Limb (tissue), 2 donors: Measurements from ENCODE around the gene HES5.
"Not testable (repeated sequence)": the region's sequence is repeated elsewhere in the genome, so short reads cannot be mapped to it uniquely, and the experiment has no call there.

Experiments used
- DNase-seq, 2 donors: peaks; one replicate each; pipeline ENCODE4 v3.0.0-alpha.2; 2016; ENCODE audit errors: extremely low spot score in 2 of 2

The HES5 gene, protein sequence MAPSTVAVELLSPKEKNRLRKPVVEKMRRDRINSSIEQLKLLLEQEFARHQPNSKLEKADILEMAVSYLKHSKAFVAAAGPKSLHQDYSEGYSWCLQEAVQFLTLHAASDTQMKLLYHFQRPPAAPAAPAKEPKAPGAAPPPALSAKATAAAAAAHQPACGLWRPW

DNA sequence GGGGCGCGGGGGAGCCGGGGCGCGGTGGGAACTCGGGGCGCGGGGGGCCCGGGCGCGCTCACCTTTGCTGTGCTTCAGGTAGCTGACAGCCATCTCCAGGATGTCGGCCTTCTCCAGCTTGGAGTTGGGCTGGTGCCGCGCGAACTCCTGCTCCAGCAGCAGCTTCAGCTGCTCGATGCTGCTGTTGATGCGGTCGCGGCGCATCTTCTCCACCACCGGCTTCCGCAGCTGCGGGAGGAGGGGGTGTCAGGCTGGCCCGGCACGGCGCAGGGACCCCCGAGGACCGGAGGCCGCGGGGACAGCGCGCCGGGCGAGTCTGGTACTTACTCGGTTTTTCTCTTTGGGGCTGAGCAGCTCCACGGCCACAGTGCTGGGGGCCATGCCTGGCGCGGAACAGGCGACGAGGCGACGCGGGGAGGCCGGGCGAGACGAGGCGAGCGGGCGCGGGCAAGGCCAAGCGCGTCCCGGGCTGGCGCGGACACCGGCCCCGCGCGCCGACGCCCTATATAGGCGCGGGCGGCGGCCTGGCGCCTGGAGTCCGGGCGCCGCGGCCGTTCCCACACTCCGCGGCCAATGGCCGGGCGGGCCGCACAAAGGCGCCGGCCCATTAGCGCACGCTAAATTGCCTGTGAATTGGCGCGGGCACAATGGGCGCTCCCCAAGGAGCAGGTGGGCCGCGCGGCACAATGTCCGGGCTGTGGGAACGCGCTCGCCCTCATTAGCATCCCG lies at the start of gene HES5:
TSS of gene HES5 (minus strand) at position 480 of the 729 bp plus-strand sequence. CDS start at position 381, 99 bp downstream.
- peak in 1 of 2 donors; percentile 73 for DNase-seq

DNA sequence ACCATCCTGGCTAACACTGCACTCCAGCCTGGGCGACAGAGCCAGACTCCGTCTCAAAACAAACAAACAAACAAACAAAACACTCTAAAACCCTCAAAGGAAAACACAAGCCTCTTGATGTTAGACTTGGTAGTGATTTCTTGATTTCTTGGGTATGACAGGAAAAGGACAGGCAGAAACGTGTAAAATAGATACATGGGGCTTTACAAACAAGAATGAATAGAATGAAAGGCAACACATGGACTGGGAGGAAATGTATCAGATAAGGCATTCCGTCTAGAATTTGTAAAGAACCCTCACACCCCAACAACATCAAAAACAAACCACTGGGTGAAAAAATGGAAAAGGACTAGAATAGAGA lies 48.7 kb upstream of the HES5 start:
- DNase-seq = no peak

DNA sequence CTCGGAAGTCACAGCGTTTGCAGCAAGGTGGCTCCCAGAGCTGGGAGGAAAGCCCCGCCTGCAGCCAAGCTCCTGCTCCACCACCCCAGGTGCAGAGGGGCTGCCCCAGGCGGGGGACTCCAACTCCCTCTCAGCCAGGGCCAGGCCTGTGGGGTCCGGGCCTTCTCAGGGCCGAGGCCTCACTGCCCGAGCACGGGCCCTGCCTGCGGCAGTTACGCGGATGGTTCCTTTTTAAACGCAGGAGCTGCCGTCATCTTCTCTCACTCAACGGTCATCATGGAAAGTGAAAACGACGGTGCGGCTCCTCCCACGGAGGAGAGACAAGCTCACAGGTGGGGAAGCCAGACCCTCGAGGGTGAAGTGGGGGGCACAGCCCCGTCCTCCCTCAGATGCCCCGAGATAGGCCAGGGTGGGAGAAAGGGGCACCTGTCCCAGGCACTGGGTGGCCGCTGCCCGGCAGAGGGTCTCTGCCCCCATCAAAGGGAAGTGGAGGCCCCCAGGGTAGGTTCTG lies 47.6 kb upstream of the HES5 start:
- DNase-seq = not testable (repeated sequence)

DNA sequence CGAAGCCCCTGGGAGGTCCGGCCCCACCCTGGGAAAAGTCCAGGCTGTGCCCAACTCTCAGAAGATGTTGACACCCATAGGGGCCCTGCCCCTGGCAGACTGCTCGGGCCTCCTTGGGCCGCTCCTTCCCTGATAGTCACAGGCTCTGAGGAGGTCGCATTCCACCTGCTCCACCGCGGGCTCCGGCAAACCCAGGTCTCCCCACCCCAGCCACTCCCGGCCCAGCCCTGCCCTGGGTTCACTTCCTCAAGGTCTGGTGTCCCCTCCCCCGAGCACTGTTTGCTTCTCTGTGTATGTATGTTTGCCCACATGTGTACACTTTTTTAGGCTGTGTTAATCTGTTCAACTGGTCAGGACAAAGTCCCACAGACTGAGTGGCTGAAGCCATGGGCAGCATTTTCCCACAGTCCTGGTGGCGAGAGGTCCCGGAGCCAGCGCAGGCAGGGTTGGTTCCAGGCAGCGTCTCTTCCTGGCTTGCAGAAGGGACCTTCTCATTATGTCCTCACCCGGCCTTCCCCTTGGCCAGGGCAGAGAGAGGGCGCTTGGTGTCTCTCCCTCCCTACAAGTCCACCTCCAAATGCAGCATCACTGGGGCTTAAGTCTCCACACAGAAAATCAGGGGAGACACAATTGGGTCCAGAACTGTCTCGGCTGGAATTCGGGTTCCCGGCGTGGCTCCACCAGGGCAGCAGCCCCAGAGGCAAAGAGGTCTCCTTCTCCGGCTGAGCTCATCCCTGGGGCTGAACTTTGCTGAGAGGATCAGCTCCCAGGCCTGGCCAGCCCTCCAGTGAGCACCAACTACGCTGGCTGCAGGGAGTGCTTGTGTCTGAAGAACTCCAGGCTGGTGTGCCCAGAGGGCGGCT lies 46.0 kb upstream of the HES5 start:
- peak in 1 of 2 donors; percentile 27 for DNase-seq

DNA sequence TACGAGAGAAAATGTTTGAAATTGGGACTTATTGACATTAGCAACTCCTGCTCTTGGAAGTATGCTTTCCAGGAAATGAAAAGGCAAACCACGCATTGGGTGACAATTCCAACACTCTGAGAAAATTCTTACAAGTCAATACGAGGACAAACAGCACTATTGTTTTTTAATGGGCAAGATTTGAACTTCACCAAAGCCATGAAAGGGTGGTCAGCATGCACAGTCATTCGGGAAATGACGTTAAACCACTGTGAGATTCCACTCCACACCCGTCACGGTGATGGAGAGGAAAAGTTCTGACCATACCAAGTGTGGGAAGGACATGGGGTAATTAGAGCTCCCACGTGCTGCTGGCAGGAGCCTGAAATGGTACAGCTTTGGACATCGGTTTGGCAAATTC lies 44.3 kb upstream of the HES5 start:
- DNase-seq = no peak

DNA sequence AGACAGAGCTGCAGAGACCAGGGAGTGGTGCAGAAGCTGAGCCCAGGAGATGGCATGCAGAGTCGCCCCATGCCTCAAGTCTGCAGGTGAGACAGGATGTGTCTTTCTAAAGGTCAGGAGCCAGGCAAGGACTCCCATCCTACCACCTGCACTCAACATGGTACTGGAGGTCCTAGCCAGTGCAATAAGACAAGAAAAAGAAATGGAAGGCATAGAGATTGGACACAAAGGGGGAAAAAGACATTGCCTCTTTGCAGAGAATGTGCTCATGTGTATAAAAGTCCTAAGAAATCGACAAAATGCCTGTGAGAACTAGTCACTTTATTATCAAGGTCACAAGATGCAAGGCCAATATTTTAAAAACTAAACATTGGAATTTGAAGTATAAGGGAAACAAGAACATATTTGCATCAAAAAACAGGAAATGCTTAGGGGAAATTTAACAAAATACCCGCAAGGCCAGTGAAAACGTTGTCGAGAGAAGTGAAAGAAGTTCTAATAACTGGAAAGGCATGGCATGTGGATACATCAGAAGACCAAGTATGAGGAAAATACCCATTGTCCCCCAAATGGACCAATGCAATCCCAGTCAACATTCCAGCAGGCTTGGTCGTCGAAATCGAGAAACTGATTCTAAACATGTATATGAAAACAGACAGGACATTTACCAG lies 43.3 kb upstream of the HES5 start:
- DNase-seq = no peak

DNA sequence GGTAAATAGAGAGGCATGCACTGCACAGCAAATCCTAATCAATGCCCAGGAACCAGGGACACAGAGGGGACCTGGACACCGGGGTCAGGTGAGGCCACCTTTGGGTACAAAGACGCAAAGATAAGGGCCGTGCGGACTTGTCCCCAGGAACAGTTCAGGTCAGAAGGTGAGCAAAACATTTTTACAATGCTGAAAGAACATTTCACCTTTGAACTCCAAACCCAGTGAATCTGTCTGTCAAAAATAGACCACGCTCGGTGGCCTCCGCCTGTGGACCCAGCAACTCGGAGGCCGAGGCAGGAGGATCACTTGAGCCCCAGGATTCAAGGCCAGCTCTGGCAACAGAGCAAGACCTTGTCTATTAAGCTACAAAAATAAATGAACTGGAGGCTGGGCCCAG lies 41.3 kb upstream of the HES5 start:
- DNase-seq = no peak

DNA sequence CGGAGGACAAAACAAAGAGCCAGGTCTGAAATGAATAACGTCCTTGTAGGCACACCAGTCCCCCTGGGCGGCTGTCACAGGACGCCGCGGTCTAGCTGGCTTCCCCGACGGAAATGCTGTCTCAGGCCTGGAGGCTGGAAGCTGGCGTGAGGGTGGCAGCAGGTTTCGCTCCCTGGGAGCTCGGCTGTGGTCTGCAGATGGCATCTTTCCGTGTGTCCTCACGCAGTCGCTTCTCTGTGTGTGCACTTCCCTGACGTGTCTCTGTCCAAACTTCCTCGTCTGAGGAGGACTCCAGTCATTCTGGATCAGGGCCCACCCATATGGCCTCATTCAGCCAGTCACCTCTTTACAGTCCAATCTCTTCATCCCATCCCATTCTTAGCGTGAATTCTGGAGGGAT lies 40.3 kb upstream of the HES5 start:
- no peak for DNase-seq

DNA sequence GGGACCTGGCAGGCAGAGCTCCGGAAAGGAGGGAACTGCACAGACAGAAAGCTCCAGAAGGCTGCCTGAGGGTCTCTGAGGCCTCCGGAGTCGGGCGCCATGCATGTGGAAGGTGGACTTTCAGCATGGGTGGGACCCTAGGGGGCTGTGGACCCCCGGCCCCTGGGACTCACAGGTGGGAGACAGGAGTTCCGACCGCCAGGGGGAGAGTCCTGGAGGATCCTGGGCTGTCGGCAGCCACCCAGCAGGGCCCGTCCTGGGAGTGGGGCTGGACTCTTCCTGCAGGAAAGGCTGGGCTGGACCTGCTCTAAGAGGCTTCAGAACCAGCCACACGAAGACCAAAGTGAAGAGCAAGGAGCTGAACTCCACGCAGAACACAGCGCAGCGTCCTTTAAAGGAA lies 39.6 kb upstream of the HES5 start:
- DNase-seq = not testable (repeated sequence)

DNA sequence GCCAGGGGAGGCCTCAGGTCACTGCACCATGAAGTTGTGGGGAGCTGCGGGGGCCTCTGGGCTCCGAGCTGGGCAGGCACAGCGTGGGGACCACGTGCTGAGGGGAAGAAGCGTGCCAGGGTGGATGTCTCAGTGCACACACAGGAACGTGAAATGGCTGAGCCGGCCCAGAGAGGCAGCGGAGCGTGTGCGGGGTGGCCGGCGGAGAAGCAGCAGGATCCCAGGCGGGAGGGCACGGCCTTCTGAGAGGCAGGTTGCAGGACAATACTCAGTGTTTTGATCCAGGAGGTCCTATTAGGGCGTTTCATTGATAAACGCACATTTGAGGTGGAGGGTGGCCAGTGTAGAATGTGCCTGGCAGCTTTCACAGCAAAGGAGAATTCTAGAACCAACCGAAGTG lies 39.0 kb upstream of the HES5 start:
- no peak for DNase-seq

DNA sequence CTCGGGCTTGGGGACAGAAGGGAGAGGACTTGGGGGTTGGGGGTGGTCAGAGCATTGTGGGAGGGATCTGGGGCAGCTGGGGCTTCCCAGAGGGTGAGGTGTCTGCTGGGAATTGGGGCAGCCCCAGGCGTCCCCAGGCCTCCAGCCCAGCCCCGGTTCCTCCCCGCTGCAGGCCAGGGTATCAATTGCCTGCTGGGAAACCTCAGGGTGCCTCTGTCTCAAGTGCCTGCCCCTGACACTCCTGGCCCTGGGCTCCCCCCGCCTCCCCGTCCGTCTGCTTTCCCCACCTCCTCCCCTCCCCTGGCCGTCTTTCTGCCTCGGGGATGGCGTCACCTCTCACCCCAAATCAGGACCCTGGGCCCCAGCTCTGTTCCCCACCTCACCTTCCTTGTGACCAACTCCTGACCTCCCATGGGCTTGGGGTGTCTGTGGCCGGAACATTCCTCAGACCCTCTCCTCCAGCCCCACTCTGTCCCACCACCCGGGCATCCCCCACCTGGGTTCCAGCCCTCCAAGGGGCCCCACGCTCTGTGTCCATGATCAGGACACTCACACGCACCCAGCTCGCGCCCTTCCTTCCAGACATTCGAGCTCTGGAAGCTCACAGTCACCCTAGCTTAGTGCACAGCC lies 38.2 kb upstream of the HES5 start:
- DNase-seq = not testable (repeated sequence)

DNA sequence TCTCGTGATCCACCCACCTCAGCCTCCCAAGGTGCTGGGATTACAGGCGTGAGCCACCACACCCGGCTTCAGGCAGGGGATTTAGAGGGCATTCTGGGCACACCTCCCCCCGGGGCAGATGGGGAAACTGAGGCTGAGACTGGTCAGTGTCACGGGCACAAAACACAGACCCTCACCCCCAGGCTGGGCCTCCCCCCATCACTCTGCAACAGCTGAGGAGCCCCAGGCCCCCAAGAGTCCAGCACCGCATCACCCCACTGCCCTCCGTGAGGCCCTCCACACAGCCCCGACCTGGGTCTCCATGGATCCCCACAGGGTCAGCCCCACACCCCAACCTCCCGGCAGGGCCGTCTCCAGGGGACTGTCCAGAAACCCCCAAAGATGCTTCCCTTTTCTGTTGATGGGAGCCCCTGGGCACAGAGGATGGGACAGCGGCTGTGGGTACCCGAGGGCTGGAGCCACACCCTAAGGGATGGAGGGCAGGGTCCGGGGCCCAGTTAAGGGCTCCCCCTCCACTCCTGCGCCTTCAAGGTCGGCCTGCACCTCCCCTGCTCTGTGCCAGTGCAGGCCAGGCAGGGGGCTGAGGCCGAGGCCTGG lies 37.1 kb upstream of the HES5 start:
- DNase-seq = no peak

DNA sequence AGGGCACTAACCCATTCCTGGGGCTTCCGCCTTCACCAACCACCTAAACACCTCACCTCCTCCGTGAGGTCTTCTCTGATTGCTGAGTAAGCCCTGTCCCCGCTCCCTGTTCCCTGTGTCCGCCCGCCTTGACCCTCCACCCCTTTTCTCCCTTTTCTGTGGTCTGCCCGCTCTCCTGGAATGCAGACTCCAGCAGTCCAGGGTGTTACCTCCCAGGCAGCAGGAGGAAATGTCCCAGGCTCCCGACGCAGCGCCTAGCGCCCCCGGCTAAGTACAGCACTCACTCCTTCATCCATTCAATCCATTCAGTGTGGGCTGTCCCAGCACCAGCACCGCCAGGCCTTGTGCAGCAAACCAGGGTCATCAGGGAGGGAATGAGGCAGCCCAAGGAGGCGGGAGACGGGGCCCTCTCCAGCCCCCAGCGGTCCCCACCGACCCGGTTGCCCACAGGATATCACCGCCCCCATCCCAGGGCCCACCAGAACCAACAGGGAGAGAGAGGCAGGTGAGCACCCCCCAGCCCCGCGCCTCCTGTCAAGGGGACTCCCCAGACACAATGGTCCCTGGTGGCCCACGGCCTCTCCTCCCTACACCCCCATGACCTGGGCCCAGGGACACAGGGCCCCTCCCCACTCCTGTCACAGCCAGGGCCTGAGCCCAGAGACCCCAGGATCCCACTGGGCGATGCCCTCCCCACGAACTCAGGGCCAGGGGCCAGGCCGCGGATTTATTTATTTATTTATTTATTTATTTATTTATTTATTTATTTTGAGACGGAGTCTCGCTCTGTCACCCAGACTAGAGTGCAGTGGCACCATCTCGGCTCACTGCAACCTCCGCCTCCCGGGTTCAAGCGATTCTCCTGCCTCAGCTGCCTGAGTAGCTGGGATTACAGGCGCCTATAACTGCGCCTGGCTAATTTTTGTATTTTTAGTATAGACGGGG lies 36.3 kb upstream of the HES5 start:
- no peak for DNase-seq

DNA sequence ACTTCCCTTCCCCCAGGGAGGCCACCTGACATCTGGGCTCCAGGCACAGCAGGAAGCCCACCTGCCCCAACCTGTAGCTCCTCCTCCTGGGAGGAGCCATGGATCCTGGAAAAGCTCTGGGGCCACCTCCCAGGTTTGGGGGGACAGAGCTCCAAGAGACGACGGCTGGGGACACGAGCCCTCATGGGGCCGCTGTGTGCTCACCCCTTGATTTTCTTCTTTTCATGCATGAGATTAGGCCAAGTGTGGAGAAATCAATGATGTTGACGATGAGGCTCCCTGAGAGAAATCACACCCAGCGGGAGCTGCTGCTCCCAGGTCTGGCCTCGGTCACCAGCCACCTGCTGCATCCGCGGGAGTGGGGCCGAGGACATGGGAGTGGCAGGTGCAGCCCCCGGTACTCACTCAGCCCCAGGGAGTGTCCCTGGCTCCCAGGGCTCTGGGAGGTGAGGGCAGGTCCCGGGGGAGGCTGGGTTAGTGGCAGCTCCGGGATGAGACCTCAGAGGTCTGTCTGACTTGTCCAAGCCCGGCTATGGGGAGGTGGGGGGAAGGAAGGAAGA lies 34.8 kb upstream of the HES5 start:
- DNase-seq = no peak

DNA sequence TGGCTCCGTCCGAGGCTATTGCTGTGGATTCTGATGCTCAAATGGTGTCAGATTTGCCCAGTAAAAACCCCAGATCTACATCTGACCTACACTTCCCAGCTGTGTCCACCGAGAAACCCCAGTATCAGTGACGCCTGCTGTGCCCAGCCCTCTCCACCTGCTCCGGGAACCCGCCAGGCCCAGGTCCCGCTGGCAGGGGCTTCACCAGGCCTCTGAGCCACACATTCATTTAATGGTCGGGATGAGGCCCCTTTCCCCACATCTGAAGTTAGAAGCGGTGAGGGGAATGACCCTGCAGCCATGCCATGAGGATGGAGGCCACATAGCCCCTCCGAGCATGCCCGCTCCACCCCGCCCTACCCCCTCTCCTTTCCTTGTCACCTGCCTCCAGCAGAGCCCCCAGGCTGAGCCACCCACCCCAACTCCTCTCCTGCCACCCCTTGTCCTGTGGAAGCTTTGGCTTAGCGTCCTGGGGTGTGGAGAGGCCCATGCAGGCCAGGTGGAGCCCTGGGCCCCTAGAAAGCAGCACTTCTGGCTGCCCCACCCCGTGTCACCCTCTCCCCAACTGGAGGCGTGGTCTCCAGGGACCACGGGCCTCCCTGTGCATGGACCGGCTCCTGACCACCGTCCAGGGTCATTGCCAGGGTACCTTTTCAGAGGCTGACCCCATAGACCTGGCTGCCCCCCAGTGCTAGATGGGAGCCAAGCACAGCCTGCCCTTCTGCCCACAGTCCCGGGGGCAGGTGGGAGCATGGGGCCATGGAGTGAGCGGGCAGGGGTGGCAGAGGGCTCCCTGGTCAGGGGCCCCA lies 34.1 kb upstream of the HES5 start:
- DNase-seq = no peak

DNA sequence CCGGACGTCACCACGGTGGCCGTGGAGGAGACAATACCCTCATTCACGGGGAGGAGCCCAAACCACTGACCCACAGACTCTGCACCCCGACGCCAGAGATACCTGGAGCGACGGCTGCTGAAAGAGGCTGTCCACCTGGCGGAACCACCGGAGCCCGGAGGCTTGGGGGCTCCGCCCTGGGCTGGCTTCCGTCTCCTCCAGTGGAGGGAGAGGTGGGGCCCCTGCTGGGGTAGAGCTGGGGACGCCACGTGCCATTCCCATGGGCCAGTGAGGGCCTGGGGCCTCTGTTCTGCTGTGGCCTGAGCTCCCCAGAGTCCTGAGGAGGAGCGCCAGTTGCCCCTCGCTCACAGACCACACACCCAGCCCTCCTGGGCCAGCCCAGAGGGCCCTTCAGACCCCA lies 33.1 kb upstream of the HES5 start:
- DNase-seq = no peak

DNA sequence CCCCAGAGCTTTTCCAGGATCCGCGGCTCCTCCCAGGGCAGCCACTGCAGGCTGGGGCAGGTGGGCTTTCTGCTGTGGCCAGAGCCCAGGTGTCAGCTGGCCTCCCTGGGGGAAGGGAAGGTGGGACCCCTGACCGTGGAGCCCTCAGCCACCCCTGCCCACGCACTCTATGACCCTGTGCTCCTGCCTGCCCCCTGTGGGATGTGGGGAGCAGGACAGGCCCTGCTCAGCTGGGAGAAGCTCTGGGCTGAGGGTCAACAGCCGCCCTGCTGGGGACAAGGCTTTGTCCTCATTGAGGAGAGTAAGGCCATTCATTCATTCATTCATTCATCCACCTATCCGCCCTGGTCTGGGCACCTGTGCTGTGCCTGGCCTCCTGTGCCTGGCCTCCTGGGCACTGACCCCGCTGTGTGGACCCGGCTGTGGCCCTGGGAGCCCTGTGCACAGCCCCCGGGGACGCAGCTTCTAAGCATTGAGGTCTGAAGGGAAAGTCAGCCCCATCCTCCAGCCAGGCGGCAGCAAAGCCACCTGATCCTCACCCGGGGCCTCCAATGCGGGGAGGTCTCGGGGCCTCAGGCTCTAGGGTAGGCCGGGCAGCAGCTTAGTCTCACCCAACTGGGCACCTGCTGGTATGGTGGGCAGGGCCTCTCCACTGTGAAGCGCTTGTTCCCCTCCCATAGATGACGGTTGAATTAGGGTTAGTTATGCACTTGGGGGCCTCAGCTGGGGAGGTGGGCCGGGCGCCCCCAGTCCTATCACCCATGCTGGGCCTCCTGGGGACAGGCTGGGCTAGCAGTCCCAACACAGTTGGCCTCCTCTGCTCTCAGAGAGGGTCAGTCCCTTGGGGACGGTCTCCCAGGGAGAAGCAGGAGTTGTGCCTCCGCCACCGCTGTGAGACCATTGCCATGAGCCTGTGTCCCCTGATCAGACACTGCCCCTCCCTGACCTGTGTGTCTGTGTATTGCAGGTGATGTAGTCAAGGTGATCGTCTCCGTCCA lies 32.1 kb upstream of the HES5 start:
- no peak for DNase-seq
